NCI-H2227 (cell line): Measurements from ENCODE around the gene ANGPT4.
"Not testable (repeated sequence)": the region's sequence is repeated elsewhere in the genome, so short reads cannot be mapped to it uniquely, and the experiment has no call there.

Experiments
- DNase-seq: peaks from one replicate; lab custom pipeline; 2025; ENCODE audit not compliant: unreplicated experiment; lab: John Stamatoyannopoulos, UW

The ANGPT4 gene

DNA sequence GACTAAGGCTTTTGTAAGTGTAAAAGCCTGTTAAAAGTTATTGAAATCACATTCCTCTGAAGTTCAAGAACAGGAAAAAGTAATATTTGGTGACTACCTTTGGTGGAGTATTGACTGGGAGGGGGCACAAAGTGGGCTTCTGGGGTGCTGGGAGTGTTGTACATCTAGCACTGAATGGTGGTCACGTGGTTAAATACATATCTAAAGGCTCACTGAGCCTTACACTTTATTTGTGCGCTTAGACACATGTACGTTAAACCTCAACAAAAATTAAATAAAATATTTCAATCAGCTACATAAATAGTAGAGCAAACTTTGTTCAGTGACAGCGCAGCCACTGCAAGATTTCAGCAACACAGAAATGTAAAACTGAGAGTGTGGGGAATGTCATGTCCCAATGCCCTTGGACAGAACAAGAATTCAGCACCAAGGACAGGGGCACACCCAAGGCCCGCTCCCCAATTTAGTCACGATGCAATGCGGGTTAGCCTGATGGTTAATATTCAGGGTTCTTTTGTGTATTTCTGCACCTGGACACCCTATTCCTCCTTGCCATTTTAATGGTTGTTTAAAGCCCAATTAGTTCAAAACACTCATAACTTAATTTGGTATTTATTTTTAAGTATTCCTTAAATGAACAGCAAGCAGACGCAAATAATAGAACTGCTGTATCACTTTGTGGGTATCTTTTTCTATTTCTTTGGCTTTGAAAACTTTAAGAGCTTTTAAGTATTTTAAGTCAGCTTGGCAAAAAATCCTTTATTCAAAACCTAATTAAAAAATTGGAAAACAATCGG lies 37.4 kb downstream of the ANGPT4 start:
- DNase-seq: no peak

- DNase-seq: no peak
These were observed 38.3 kb downstream of the ANGPT4 start for GRCh38 chr20:877814-878213.

DNA sequence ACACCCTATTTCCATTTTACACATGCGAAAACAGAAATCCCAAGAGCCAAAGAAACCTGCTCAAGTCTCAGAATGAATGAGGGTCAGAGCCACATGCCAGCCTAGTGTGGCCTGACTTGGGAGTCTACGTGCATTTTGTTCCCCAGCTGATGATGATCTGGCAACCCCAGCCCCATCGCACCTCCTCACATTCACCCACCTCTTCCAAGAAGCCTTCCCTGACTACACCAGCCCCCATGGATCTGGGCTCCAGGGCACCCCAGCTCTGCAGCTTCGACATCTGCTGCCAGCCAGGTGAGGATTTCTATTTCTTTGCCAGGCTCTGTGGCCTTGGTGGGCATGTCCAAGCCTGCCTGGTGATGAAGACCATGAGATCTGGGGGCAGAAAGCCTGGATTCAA lies 41.0 kb downstream of the ANGPT4 start:
- no peak for DNase-seq

DNA sequence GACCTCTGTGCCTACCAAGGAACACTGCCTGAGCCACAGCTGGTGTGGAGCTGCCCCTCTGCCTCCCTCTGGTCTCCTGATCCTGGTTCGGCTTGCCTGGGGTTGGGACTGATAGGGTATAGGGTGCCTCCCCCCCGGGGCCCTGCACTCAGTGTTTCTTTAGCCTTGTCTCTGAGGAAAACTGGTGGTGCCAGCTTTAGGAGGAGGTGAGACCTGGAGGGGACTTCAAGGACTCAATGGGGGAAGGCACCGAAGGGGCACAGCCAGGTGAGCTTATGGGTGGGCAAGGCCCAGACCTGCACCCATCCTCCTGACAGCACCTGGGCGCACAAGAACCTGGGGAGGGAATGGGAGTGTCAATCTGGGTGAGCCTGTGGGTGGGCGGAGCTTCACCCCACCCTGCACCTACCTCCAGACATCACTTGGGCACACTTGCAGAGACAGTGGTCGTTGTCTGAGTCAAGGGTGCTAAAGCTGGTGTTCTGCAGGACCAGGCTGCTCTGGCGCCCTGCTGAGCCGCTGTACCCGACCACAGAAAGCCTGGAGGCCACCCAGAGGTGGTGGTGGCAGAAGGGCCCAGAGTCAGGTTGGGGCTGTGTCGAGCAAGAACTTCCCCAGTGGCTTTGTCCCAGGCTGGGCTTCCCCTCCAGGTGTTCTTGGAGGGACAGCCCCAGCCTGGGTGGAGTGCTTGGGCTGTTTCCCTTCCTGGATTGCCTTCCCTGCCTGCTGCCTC lies 42.1 kb downstream of the ANGPT4 start:
- DNase-seq: no peak

DNA sequence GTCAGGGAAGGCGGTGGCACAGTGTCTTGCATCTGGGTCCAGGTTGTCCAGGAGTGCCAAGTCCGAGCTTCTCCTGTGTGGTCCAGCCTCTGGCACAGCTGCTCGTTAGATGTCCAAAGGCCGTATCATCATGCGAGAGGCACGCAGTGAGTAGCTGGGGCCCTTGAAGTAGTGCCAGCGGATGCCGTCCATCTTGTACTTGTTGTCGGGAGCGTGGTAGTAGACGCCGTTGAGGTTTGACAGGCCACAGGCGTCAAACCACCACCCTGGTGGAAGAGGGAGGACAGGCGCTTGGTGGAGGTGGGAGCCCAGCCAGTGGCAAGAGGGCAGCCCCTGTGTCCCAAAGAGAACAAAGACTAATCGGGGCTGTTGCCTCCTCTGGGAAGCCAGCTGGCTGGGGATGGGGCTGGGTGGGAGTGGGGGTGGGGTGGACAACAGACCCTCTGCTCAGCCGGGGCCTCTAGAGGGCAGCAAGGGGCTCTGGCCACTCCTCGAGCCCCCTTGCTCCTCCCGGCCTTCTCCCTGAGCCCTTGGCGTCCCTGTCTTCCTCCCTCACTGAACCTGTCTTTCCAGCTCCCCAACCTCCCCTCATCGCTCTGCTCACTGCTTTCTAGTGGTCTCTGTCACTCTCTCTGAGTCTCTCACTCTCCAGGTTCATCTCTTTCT lies 43.1 kb downstream of the ANGPT4 start:
- DNase-seq: no peak

DNA sequence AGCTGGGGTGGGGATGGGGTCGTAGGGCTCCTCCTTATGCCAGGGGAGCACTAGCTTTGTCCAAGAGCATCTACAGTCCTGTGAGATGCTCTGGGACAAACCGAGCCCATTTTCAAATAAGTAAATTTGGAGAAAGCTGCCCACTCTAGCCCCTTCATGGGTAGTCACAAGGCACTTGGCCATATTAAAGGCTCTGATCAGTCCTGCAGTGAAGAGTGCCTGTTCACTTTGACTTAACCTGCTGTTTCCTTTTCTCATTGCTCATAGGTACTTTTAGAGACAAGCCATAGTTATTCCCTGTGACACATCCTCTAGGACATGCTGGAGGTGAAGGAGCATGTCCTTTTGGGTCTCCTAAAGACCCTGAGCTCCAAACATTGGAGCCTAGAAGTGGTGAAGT lies 44.2 kb downstream of the ANGPT4 start:
- DNase-seq: no peak

GRCh38 chr20:871436-871835 lies 44.7 kb downstream of the ANGPT4 start:
- DNase-seq: no peak

- no peak for DNase-seq
These were observed 45.4 kb downstream of the ANGPT4 start for GRCh38 chr20:870758-871157.

DNA sequence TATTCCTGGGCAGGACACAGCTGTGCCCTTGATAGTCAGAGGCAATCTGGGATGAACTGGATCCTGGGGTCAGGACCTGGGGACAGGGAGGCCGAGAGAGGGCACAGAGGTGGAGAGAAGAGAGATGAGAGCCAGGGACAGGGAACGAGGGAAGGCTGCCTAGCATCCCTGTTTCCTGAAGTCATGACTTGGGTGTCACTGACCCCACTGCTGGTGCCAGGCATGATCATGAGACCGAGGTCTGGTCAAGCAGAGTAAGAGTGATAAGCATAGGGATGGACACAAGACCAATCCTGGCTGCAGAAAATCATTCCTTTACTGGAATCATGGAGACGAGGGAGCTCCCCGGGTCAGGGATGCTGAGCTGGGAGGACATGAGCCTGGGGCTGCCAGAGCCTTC lies 46.5 kb downstream of the ANGPT4 start:
- DNase-seq: no peak

DNA sequence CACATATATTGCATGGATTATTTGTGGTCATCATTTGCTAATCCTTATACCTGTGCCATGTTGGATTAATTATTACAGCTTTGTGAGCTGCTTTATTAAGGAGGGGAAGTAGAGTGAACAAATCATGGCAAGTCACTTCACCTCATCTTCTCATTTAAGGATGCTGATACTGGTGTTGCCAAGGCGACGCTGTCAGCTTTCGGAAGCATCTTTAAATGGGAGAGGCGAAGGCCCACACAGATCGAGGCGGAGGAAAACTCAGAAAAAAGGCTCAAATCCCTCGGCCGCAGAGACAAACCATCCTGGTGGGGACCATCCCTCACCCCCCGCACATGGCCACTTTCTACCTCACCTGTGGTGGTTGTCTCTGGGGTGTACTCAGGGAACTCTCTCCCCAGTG lies 47.9 kb downstream of the ANGPT4 start:
- DNase-seq: no peak

GRCh38 chr20:865440-865839 lies 50.7 kb downstream of the ANGPT4 start:
- DNase-seq: no peak

DNA sequence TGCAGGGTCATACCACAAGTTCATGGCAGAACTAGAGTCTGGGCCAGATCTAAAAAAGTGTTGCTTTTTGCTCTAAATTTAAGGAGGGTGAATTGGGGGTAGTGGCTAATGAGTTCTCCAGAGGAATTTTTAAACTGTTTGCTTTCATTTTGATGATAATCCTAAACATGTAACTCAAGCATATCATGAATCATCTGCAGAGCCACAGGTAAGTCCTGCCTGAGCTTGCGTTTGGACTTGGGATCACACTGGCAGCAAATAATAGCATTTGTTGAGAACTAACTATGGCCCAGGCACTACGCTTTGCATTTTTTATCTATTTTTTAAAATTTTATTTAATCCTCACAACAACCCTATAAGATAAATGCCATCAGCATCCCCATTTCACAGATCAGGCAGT lies 55.2 kb downstream of the ANGPT4 start:
- DNase-seq: no peak

DNA sequence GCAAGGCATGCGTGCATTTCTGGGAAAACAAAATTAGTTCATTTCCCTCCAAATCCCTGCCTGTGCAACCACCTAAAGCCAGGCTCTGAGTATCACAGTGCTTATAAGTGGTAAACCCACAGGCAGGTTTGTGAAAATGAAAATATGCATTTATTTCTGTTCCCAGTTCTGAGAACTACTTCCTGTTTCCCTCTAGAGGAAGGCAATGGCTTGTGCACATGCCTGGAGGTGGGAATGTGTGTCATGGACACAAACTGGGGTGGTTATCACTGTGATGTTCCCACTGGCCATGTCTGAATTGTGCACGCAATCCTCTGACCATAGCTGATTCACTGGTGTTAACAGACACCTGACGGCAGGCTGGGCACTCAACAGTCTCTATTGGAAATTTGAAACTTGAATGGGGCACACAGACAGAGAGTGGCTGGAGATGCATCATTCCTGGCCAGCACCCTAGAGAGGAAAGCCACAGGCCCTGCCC lies 56.3 kb downstream of the ANGPT4 start:
- no peak for DNase-seq

DNA sequence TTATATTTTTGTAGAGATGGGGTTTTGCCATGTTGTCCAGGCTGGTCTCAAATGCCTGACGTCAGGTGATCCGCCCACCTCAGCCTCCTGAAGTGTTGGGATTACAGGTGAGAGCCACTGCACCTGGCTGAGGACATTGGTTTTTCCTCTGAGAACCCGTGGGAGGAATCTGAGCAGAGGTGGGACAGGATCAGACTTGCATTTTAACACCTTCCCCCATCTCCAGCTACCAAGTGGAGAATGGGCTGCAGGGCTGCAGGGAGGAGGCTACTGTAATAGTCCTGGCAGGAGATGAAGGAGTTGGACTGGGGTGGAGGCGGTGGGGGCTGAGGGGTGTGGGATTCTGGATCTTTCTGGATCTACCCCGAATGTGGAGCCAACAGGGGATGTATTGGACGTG lies 58.1 kb downstream of the ANGPT4 start:
- DNase-seq: no peak

DNA sequence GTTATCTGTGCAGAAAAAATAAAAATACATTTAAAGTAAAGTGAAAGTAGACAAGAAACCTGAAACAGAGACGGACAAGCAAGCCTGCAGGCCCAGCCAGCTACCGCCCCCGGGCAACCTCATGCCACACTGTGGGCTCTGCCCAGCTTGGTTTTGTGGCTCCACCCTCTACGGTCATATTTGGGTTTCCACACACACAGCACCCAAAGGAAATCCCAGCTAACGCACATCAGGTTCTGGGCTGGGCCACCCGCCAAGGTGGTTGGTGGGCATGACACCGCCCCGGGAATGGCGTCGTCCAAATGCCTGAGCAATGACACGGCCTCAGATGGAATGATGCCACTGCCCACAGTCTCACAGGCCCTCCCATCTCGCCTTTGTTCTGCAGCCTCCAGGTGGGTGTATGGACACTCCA lies 59.8 kb downstream of the ANGPT4 start:
- DNase-seq: no peak

DNA sequence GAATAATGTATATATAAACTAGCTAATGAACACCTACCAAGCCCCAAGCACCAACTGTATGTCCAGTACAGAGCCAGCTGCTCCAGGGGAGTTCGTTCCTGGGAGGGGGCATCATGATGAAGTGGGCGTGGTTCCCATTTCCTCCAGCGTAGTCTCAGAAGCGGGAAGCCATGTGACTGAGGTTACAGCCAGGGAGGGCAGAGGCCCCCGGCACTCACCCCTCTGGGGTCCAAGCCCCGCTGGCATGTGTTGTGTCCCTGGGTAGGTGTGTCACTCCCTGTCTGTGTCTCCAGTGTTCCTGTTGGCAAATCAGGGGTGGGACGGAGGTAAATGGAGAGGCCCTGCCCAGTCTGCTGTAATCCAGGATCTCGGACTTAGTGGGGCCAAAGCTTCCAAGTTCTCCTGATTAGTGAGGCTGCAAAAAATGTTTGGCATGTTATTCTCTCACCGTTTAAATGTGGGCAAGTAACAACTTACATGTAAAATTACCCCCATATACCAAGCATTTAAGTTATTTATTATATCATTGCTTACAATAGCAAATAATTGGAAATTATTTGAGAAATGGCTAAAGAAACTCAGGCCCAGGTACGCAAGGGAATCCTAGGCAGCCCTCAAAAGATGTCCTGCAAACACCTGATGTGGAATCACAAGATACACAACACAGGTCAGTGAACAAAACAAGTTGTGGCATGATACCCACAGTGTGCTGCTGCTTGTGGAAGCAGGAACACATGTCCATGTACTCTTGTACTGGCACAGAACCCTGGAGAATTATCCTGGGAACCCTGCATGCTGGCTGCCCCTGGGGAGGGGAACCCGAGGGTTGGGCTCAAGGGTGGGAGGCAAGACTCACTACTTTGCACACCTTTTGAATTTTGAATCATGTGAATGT lies 60.4 kb downstream of the ANGPT4 start:
- DNase-seq: no peak

- no peak for DNase-seq
These were observed 61.5 kb downstream of the ANGPT4 start for GRCh38 chr20:854601-855000.

GRCh38 chr20:853406-853996 lies 62.6 kb downstream of the ANGPT4 start:
- no peak for DNase-seq

GRCh38 chr20:848731-849130 lies 67.4 kb downstream of the ANGPT4 start:
- not testable (repeated sequence) for DNase-seq

DNA sequence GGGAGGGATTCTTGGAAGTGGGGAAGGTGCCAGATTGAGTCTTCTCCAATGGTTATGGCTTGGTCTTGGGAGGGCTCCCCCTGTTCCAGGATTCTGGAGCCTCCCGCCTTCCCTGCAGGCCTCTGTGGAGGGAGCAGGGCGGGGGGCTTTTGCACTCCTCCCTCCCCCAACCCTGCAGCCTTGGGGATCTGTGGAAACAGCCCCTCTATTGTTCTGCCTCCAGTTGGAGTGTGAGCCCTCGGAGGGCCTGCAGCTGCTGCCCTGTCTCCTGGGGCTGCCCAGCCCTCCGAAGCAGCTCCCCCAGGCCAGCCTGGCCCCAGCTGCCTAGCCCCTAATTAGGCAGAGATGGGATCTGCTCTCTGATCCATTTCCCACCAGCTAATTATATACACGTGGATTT lies 67.9 kb downstream of the ANGPT4 start:
- DNase-seq: peak; percentile 63

GRCh38 chr20:846894-847278 lies 69.2 kb downstream of the ANGPT4 start:
- DNase-seq: peak; percentile 20
